HFFc6 (cell line): ENCODE results near the gene BRME1. TPM values are rescaled to one million over a fixed set of nuclear protein-coding genes. Genes with fewer than 3 reads are reported as not detected.

Experiments
- DNase-seq: peaks from one replicate; pipeline ENCODE4 v3.0.0-alpha.2; 2018
- H3K27ac Mint-ChIP-seq: 2 replicates; pipeline ENCODE4 v1.8.0; 2020; ENCODE audit warnings: mild to moderate bottlenecking, mixed read lengths
- H3K27me3 Mint-ChIP-seq: 2 replicates; pipeline ENCODE4 v1.8.0; 2021; ENCODE audit warnings: mild to moderate bottlenecking, moderate library complexity, mixed read lengths; ENCODE audit not compliant: insufficient read depth
- H3K36me3 Mint-ChIP-seq: 2 replicates; pipeline ENCODE4 v1.8.0; 2021; ENCODE audit warnings: low read depth, mixed read lengths
- H3K4me1 Mint-ChIP-seq: 2 replicates; pipeline ENCODE4 v1.8.0; 2020; ENCODE audit warnings: low read depth, mixed read lengths
- H3K4me3 Mint-ChIP-seq: 2 replicates; pipeline ENCODE4 v1.8.0; 2020; ENCODE audit warnings: mild to moderate bottlenecking, moderate library complexity, mixed read lengths
- H3K9me3 Mint-ChIP-seq: 2 replicates; pipeline ENCODE4 v1.8.0; 2020; ENCODE audit warnings: mild to moderate bottlenecking, mixed read lengths
- CTCF ChIP-seq: fragments of 200-600 bp; sonication (generic); IDR thresholded peaks from 2 replicates; pipeline ENCODE4 v1.5.0; 2021; ENCODE audit warnings: antibody characterized with exemption, mild to moderate bottlenecking
- total RNA-seq, 6 experiments: library from RNA; stranded (reverse); fragmentation: NEBNext Ultra II Directional; extraction: Animal tissue kit (Norgen Biotek cat#: 25700); gene quantifications; 2 replicates in 1 of 6; 3 replicates in 5 of 6; pipeline ENCODE4 v1.2.3, GENCODE V29; 2021

Gene BRME1
- total RNA-seq, 6 experiments from 2014 or later, result 0.37 to 0.67 (median 0.55) TPM

- peaks cover 48% of the 10 kb centered on the region for H3K4me1 Mint-ChIP-seq
- no peaks in the 10 kb centered on the region for H3K9me3 Mint-ChIP-seq
- H3K27me3 Mint-ChIP-seq, result no peaks in the 10 kb centered on the region; the same call in 1 of the 2 replicates
- peak overlapping the region; percentile 81 for H3K4me3 Mint-ChIP-seq
- H3K36me3 Mint-ChIP-seq, result no peaks in the 10 kb centered on the region
- no peak for TF ChIP-seq CTCF
- H3K27ac Mint-ChIP-seq, result peak overlapping the region; percentile 69
- DNase-seq, result no peak
These were observed 41.0 kb downstream of the BRME1 start for GRCh38 chr19:13864667-13865570.

- Mint-ChIP-seq H3K36me3 (no peaks in the 10 kb centered on the region), H3K4me3 (peak overlapping the region; percentile 81), H3K9me3 (no peaks in the 10 kb centered on the region), H3K27me3 (no peaks in the 10 kb centered on the region; the same call in 1 of the 2 replicates), H3K27ac (peak overlapping the region; percentile 69), H3K4me1 (peaks cover 55% of the 10 kb centered on the region)
- DNase-seq, result no peak
- no peak for TF ChIP-seq CTCF
These were observed 41.8 kb downstream of the BRME1 start for GRCh38 chr19:13864046-13864666.

- H3K4me1 Mint-ChIP-seq, result peaks cover 55% of the 10 kb centered on the region
- no peaks in the 10 kb centered on the region; the same call in 1 of the 2 replicates for H3K27me3 Mint-ChIP-seq
These were observed 44.0 kb downstream of the BRME1 start for GRCh38 chr19:13861714-13862531.

GRCh38 chr19:13861392-13861713 lies 44.6 kb downstream of the BRME1 start:
- H3K27ac Mint-ChIP-seq, result peak overlapping the region; percentile 94
- no peak for DNase-seq
- no peaks in the 10 kb centered on the region; the same call in 1 of the 2 replicates for H3K27me3 Mint-ChIP-seq
- no peak for TF ChIP-seq CTCF
- no peaks in the 10 kb centered on the region for H3K36me3 Mint-ChIP-seq
- H3K4me3 Mint-ChIP-seq, result peak overlapping the region; percentile 89
- H3K9me3 Mint-ChIP-seq, result no peaks in the 10 kb centered on the region
- peaks cover 49% of the 10 kb centered on the region for H3K4me1 Mint-ChIP-seq

More at GRCh38 chr19:13861714-13862531, 44.0 kb downstream of the BRME1 start:
- Mint-ChIP-seq H3K4me3 (peak overlapping the region; percentile 89), H3K27ac (peak overlapping the region; percentile 94), H3K9me3 (no peaks in the 10 kb centered on the region), H3K36me3 (no peaks in the 10 kb centered on the region)
- DNase-seq, result peak; percentile 92
- TF ChIP-seq CTCF, result peak; percentile 100

- H3K36me3 Mint-ChIP-seq, result no peaks in the 10 kb centered on the region
- H3K4me1 Mint-ChIP-seq, result peaks cover 46% of the 10 kb centered on the region
- H3K9me3 Mint-ChIP-seq, result no peaks in the 10 kb centered on the region
- no peak for TF ChIP-seq CTCF
- DNase-seq, result no peak
- no peaks in the 10 kb centered on the region; the same call in 1 of the 2 replicates for H3K27me3 Mint-ChIP-seq
- peak overlapping the region; percentile 89 for H3K4me3 Mint-ChIP-seq
- peak overlapping the region; percentile 94 for H3K27ac Mint-ChIP-seq
These were observed 45.1 kb downstream of the BRME1 start for GRCh38 chr19:13860679-13861391.
